ENCODE results near the gene CBLN3.

Gene CBLN3

DNA sequence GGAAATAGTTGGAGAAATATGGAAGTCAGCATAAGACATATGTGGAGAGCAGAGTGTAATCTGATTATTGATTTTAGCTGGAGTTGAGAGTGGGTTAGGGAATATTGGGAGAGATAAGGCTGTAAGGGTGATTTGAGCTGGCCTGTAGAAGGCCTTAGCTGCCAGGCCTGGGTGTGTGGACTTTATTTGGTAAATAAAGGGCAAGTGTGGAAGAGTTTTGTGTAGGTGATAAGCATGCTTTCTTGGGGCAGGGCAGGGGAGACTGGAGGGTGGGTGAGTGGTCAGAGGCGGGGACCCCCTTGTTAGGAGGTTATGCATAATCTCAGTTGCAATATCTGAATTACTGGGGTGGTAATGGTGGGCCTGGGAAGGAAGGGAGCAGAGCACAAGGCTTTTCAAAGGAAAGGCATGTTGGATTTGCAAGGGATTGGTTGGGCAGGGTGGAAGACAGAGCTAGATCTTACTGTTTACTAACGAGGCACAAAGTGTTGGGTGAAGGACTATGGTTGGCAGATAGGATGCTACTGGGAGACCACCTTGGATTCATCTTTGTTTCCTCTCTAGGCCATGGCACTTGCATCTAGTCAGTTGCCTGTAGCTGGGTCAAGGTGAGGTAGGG, 5.8 kb upstream of the CBLN3 start:
- Histone ChIP-seq H2AFZ (ENCODE audit: insufficient read depth, low read length, poor library complexity) (no peak overlapping the region), H3K27ac (ENCODE audit: low read depth, low read length) (no peak overlapping the region), H2BK120ac (ENCODE audit: insufficient read depth, low read length, poor library complexity) (no peak overlapping the region), H3K4me3 (ENCODE audit: low read depth, low read length) (no peak overlapping the region), H3K9me3 (ENCODE audit: insufficient read depth, low read depth, low read length) (no peaks in the 10 kb centered on the region), H4K12ac (ENCODE audit: low read depth, low read length) (no peak overlapping the region), H3K23ac (ENCODE audit: low read length) (no peak overlapping the region), H3K4ac (ENCODE audit: low read depth, low read length) (no peak overlapping the region), H3K4me1 (ENCODE audit: control insufficient read depth in 1 of 2, insufficient read depth in 2 of 2, low read length in 2 of 2) (peaks cover 10 to 12% of the 10 kb centered on the region in 2 experiments), H3K79me1 (ENCODE audit: low read length) (peaks cover 5% of the 10 kb centered on the region), H2BK5ac (ENCODE audit: low read depth, low read length, poor library complexity) (no peak overlapping the region), H2AK5ac (ENCODE audit: low read length) (no peak overlapping the region), H3K14ac (ENCODE audit: low read length) (no peak overlapping the region), H2BK12ac (ENCODE audit: low read length) (no peak overlapping the region), H4K8ac (ENCODE audit: low read depth, low read length) (no peak overlapping the region), H3K27me3 (ENCODE audit: insufficient read depth, low read length) (no peaks in the 10 kb centered on the region), H3K36me3 (ENCODE audit: control insufficient read depth in 1 of 2, insufficient read depth in 2 of 2, low read length in 2 of 2) (peaks cover 38 to 56% of the 10 kb centered on the region in 2 experiments), H3K79me2 (ENCODE audit: control insufficient read depth, insufficient read depth, low read length, poor library complexity) (peaks cover 3% of the 10 kb centered on the region), H4K91ac (ENCODE audit: low read depth, low read length) (no peak overlapping the region), H3K4me2 (ENCODE audit: low read length) (no peak overlapping the region), H3K18ac (ENCODE audit: low read length) (no peak overlapping the region), H3K9ac (ENCODE audit: low read length) (no peak overlapping the region)
- no peak for DNase-seq
- no CpG with 5 or more reads among the region's 2 CpGs for WGBS (ENCODE audit: extremely low coverage, insufficient coverage, insufficient read length)

DNA sequence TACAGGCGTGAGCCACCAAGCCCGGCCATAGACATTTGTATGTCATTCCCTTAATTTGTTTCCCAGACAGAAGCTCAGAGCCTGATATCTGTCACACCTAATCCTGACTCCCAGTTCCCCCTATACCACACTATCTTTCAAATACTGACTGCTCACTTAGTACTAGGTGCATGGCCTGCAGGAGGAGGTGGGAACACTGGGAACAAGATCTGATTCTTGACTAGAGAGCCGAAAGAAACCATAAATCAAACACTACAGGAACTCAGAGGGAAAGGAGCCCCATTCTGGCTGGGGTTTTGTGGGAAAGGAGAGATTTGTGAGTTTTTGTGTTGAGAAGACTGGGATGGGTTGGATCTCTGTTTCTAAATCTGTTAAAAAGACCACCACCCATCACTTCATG, 5.2 kb upstream of the CBLN3 start:
- Histone ChIP-seq H3K18ac (ENCODE audit: low read length) (no peak overlapping the region), H3K27ac (ENCODE audit: low read depth, low read length) (no peak overlapping the region), H2BK120ac (ENCODE audit: insufficient read depth, low read length, poor library complexity) (no peak overlapping the region), H3K4ac (ENCODE audit: low read depth, low read length) (no peak overlapping the region), H4K8ac (ENCODE audit: low read depth, low read length) (no peak overlapping the region), H2BK5ac (ENCODE audit: low read depth, low read length, poor library complexity) (no peak overlapping the region), H3K79me1 (ENCODE audit: low read length) (peaks cover 9% of the 10 kb centered on the region), H2AFZ (ENCODE audit: insufficient read depth, low read length, poor library complexity) (no peak overlapping the region), H3K9me3 (ENCODE audit: insufficient read depth, low read depth, low read length) (no peaks in the 10 kb centered on the region), H3K4me3 (ENCODE audit: low read depth, low read length) (no peak overlapping the region), H3K9ac (ENCODE audit: low read length) (no peak overlapping the region), H3K23ac (ENCODE audit: low read length) (no peak overlapping the region), H4K12ac (ENCODE audit: low read depth, low read length) (no peak overlapping the region), H2AK5ac (ENCODE audit: low read length) (no peak overlapping the region), H3K4me2 (ENCODE audit: low read length) (no peak overlapping the region), H2BK12ac (ENCODE audit: low read length) (no peak overlapping the region), H3K27me3 (ENCODE audit: insufficient read depth, low read length) (no peaks in the 10 kb centered on the region), H3K36me3 (ENCODE audit: control insufficient read depth in 1 of 2, insufficient read depth in 2 of 2, low read length in 2 of 2) (peaks cover 32 to 50% of the 10 kb centered on the region in 2 experiments), H3K79me2 (ENCODE audit: control insufficient read depth, insufficient read depth, low read length, poor library complexity) (peaks cover 6% of the 10 kb centered on the region), H4K91ac (ENCODE audit: low read depth, low read length) (no peak overlapping the region), H3K4me1 (ENCODE audit: control insufficient read depth in 1 of 2, insufficient read depth in 2 of 2, low read length in 2 of 2) (peaks cover 10 to 12% of the 10 kb centered on the region in 2 experiments), H3K14ac (ENCODE audit: low read length) (no peak overlapping the region)
- DNase-seq = no peak
- no CpG with 5 or more reads among the region's 3 CpGs for WGBS (ENCODE audit: extremely low coverage, insufficient coverage, insufficient read length)

DNA sequence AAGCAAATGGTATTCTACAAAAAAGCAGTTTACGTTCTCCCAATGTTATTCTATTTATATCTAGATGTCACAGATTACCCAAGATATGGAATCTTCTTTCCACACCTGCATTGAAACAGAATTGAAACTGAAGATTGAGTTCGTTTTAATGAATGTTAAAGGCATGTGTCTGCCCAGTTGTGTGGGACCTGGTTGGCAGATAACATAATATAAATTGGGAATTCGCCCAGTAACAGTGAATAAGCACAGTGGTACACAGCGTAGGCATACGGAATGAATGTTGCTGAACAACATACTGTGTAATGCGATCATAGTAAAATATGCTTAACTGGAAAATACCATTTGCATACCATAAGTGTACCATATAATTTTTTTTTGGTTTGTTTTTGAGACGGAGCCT, 4.6 kb upstream of the CBLN3 start:
- H2AK5ac ChIP-seq (ENCODE audit: low read length) = no peak overlapping the region
- DNase-seq = peak in 1 of 2 donors; percentile 43
- no peak overlapping the region for H2BK12ac ChIP-seq (ENCODE audit: low read length)
- no CpG with 5 or more reads among the region's 7 CpGs for WGBS (ENCODE audit: extremely low coverage, insufficient coverage, insufficient read length)
- no peak overlapping the region for H3K23ac ChIP-seq (ENCODE audit: low read length)
- no peak overlapping the region for H4K91ac ChIP-seq (ENCODE audit: low read depth, low read length)
- H3K36me3 ChIP-seq (ENCODE audit: control insufficient read depth in 1 of 2, insufficient read depth in 2 of 2, low read length in 2 of 2) = peaks cover 29 to 44% of the 10 kb centered on the region in 2 experiments
- H3K18ac ChIP-seq (ENCODE audit: low read length) = no peak overlapping the region
- H3K9ac ChIP-seq (ENCODE audit: low read length) = no peak overlapping the region
- no peak overlapping the region for H4K12ac ChIP-seq (ENCODE audit: low read depth, low read length)
- H3K4me1 ChIP-seq (ENCODE audit: control insufficient read depth in 1 of 2, insufficient read depth in 2 of 2, low read length in 2 of 2) = peaks cover 10 to 18% of the 10 kb centered on the region in 2 experiments
- no peak overlapping the region for H2BK120ac ChIP-seq (ENCODE audit: insufficient read depth, low read length, poor library complexity)
- peaks cover 7% of the 10 kb centered on the region for H3K79me2 ChIP-seq (ENCODE audit: control insufficient read depth, insufficient read depth, low read length, poor library complexity)
- H2BK5ac ChIP-seq (ENCODE audit: low read depth, low read length, poor library complexity) = no peak overlapping the region
- H3K4me3 ChIP-seq (ENCODE audit: low read depth, low read length) = no peak overlapping the region
- no peak overlapping the region for H3K27ac ChIP-seq (ENCODE audit: low read depth, low read length)
- H3K79me1 ChIP-seq (ENCODE audit: low read length) = peaks cover 12% of the 10 kb centered on the region
- no peak overlapping the region for H3K14ac ChIP-seq (ENCODE audit: low read length)
- H2AFZ ChIP-seq (ENCODE audit: insufficient read depth, low read length, poor library complexity) = no peak overlapping the region
- H3K9me3 ChIP-seq (ENCODE audit: insufficient read depth, low read depth, low read length) = no peaks in the 10 kb centered on the region
- H3K4me2 ChIP-seq (ENCODE audit: low read length) = no peak overlapping the region
- no peaks in the 10 kb centered on the region for H3K27me3 ChIP-seq (ENCODE audit: insufficient read depth, low read length)
- no peak overlapping the region for H3K4ac ChIP-seq (ENCODE audit: low read depth, low read length)
- no peak overlapping the region for H4K8ac ChIP-seq (ENCODE audit: low read depth, low read length)

DNA sequence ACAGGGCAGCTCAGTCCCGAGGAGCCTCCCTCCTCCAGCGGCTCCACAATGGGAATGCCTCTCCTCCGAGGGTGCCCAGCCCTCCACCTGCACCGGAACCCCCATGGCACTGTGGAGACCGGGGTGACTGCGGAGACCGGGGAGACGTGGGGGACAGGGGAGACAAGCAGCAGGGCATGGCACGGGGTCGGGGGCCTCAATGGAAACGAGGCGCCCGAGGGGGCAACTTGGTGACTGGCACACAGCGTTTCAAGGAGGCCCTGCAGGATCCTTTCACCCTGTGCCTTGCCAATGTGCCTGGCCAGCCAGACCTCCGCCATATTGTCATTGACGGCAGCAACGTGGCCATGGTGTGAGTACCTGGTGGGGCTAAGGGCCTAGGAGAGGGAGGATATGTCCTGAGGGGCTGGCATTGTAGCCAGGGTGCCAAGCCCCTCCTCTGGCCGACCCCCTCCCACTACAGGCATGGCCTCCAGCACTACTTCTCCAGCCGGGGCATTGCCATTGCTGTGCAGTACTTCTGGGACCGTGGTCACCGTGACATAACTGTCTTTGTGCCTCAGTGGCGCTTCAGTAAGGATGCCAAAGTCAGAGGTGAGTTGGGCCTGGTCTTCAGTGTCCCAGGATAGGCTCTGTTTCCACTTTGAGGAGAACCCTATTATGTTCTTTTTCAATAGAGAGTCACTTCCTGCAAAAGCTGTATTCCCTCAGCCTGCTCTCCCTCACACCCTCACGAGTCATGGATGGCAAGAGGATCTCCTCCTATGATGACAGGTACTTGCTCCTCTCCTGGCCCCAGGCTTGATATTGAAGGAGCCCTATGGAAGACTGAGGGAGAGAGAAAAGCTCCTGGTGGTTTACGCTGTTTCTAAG, 3.0 kb upstream of the CBLN3 start:
- H3K14ac ChIP-seq (ENCODE audit: low read length) = no peak overlapping the region
- H3K4me3 ChIP-seq (ENCODE audit: low read depth, low read length) = no peak overlapping the region
- H3K27me3 ChIP-seq (ENCODE audit: insufficient read depth, low read length) = no peaks in the 10 kb centered on the region
- H3K79me1 ChIP-seq (ENCODE audit: low read length) = peaks cover 12% of the 10 kb centered on the region
- no peak overlapping the region for H3K27ac ChIP-seq (ENCODE audit: low read depth, low read length)
- peak overlapping the region; percentile 3 for H3K18ac ChIP-seq (ENCODE audit: low read length)
- H4K91ac ChIP-seq (ENCODE audit: low read depth, low read length) = no peak overlapping the region
- no peak overlapping the region for H3K23ac ChIP-seq (ENCODE audit: low read length)
- peaks cover 24 to 30% of the 10 kb centered on the region in 2 experiments for H3K36me3 ChIP-seq (ENCODE audit: control insufficient read depth in 1 of 2, insufficient read depth in 2 of 2, low read length in 2 of 2)
- no CpG with 5 or more reads among the region's 24 CpGs for WGBS (ENCODE audit: extremely low coverage, insufficient coverage, insufficient read length)
- peaks cover 7% of the 10 kb centered on the region for H3K79me2 ChIP-seq (ENCODE audit: control insufficient read depth, insufficient read depth, low read length, poor library complexity)
- no peak overlapping the region for H3K4me2 ChIP-seq (ENCODE audit: low read length)
- H3K4ac ChIP-seq (ENCODE audit: low read depth, low read length) = no peak overlapping the region
- H4K8ac ChIP-seq (ENCODE audit: low read depth, low read length) = no peak overlapping the region
- no peak overlapping the region for H2AK5ac ChIP-seq (ENCODE audit: low read length)
- H3K9ac ChIP-seq (ENCODE audit: low read length) = no peak overlapping the region
- H4K12ac ChIP-seq (ENCODE audit: low read depth, low read length) = no peak overlapping the region
- DNase-seq = no peak
- H2BK120ac ChIP-seq (ENCODE audit: insufficient read depth, low read length, poor library complexity) = no peak overlapping the region
- peaks cover 10 to 18% of the 10 kb centered on the region in 2 experiments for H3K4me1 ChIP-seq (ENCODE audit: control insufficient read depth in 1 of 2, insufficient read depth in 2 of 2, low read length in 2 of 2)
- H2BK12ac ChIP-seq (ENCODE audit: low read length) = no peak overlapping the region
- H2BK5ac ChIP-seq (ENCODE audit: low read depth, low read length, poor library complexity) = no peak overlapping the region
- H2AFZ ChIP-seq (ENCODE audit: insufficient read depth, low read length, poor library complexity) = no peak overlapping the region
- H3K9me3 ChIP-seq (ENCODE audit: insufficient read depth, low read depth, low read length) = no peaks in the 10 kb centered on the region
